ENCODE measurements around the gene ATP2C2.

GRCh38 chr16:84367750-84368307, 509 bp upstream of the ATP2C2 start:
- no peak for TF ChIP-seq ZNF747 (tag by site-specific recombination; IDR thresholded peaks at IDR 0.05)
- no peak for TF ChIP-seq CTCF (tag by site-specific recombination; IDR thresholded peaks at IDR 0.05)

All from HEK293 (cell line).